ENCODE data around the gene PGRMC2.

The PGRMC2 gene

DNA sequence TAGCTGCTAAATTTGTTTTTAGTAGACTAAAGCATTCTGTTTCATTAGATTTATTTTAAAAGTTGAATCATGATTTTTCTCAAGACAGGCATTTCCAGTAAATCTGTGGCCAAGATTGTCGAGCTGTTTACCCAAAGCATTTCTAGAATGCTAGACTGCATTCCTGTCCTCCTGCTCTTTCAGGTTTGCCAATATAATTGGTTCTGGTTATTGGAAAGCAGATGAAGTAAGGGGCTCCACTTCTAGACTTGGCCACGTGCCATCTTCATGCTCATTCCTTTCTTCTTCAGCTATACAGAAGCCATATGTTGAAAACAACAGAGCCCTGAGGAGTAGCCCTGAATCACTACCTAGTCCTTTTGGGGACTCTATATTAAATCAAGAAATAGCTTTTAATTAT, 62.5 kb downstream of the PGRMC2 start:
- no peaks in the 10 kb centered on the region for H3K9me3 Mint-ChIP-seq
- no peaks in the 10 kb centered on the region for H3K4me1 Mint-ChIP-seq
- H3K27ac Mint-ChIP-seq: no peak overlapping the region
- no peak overlapping the region for H3K4me3 Mint-ChIP-seq
- peaks cover 4% of the 10 kb centered on the region for H3K27me3 Mint-ChIP-seq
- no peaks in the 10 kb centered on the region for H3K36me3 Mint-ChIP-seq

DNA sequence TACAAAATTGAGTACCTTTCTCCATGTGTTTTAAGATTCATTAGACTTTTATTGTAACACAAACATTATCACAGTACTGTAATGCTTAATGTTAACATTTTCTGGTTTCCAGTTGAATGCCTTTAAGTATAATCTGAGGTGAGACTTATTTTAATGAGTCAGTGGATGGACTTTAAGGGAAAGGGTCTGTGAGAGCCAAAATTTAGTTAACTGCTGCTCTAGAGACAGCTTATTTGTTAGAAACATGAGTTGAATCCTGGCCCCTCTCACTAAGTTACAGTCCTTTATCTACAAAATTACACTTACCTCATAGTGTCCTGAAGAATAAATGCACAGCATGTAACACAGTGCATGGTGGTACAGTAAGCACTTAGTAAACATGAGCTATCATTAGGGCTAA, 66.0 kb downstream of the PGRMC2 start:
- no peaks in the 10 kb centered on the region for H3K9me3 Mint-ChIP-seq
- H3K4me1 Mint-ChIP-seq: no peaks in the 10 kb centered on the region
- no peak overlapping the region for H3K27ac Mint-ChIP-seq
- H3K27me3 Mint-ChIP-seq: peaks cover under 1% of the 10 kb centered on the region
- no peaks in the 10 kb centered on the region for H3K36me3 Mint-ChIP-seq
- H3K4me3 Mint-ChIP-seq: no peak overlapping the region

DNA sequence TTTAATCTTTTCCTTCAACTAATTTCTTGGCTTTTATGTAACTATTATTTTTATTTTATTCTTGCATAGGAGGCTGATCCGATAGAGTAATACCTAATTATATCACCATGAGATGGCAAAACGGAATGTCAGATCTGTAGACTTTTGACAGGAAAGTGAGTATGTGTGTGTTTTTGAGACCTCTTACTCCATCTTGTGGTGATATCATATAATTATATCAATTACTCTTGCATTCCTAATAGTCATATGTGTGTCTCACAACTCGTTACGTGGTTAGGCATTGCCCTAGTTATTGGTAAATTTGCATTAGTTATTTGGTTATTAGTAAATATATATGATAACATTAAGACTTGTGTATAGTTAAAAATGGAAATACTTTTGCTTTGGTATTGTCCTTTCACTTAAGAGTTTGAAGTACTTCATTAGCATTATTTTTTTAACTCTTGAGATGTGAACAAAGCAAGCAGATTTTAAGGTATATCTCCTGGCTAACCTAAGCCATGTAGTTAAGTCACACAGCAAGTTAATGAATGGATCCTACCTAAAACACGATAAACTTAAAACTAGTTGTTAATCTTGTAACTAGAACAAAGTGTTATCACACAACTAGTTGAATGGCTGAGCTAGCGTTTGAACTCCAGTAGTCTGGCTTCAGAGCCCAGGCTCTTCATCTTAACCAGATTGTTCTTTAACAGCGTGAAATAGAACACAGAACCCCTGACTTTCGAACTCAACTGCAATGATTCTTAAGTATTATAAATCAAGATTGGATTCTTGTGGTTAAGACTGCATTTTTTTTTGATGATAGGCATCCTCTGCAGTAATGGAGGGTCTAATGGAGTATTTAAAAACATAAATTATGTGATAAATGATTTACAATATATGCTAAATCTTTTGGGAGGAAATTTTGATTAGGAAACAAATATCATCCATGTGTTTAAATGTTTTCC, 67.1 kb downstream of the PGRMC2 start:
- Mint-ChIP-seq H3K4me1 (no peaks in the 10 kb centered on the region), H3K36me3 (no peaks in the 10 kb centered on the region), H3K27me3 (no peaks in the 10 kb centered on the region), H3K4me3 (no peak overlapping the region), H3K9me3 (no peaks in the 10 kb centered on the region), H3K27ac (no peak overlapping the region)

Measured in activated naive CD4-positive, alpha-beta T cell treated with anti-CD3 and anti-CD28 coated beads, Interleukin-2, amount 50 U/mL, for 24 hours (primary cell).